OCI-LY1 (cell line): ENCODE data around the gene MEA1.

Experiments
- EZH2 ChIP-seq: fragments of 200-600 bp; sonication (generic), shearing (Covaris generic); IDR thresholded peaks from 2 replicates; pipeline ENCODE4 v1.8.0; 2017; ENCODE audit warnings: borderline replicate concordance, mixed run types, mild to moderate bottlenecking, antibody characterized with exemption, low read length, moderate library complexity, mixed read lengths
- TF ChIP-seq, protein P1 (sequence below): fragments of 200-600 bp; sonication (generic), shearing (Covaris generic); IDR thresholded peaks from 2 replicates; pipeline ENCODE4 v1.5.1; 2017; ENCODE audit warnings: mild to moderate bottlenecking, antibody characterized with exemption, low read length, moderate library complexity, mixed read lengths

DNA sequence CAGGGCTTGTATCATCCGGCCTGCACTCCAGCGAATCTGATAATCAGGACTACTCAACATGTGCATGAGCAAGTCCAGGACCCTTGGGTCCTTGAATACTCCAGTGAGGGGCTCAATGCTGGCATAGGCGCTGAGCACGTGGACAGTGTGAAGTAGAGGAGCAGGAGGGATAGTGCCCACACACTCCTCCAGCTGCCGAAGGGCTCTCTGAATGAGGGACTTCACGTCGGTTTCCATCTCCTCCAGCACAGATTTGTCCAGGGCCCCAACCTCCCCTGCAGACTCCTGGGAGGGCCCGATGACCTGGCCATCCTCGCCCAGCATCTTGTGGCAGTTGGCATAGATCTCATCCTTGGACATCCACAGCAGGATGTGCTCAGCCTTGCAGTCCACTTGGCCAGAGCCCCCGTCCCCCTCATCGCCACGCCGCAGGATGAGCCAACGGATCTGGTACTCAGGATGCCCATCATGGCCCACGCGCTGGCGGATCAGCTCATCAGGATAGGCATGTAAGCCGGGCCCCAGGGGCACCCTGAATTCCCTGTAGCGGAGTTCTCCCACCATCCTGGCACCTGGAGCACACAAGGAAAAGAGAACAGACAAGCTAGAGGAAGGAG is 38.6 kb upstream of the MEA1 start:
- TF ChIP-seq, protein P1, sequence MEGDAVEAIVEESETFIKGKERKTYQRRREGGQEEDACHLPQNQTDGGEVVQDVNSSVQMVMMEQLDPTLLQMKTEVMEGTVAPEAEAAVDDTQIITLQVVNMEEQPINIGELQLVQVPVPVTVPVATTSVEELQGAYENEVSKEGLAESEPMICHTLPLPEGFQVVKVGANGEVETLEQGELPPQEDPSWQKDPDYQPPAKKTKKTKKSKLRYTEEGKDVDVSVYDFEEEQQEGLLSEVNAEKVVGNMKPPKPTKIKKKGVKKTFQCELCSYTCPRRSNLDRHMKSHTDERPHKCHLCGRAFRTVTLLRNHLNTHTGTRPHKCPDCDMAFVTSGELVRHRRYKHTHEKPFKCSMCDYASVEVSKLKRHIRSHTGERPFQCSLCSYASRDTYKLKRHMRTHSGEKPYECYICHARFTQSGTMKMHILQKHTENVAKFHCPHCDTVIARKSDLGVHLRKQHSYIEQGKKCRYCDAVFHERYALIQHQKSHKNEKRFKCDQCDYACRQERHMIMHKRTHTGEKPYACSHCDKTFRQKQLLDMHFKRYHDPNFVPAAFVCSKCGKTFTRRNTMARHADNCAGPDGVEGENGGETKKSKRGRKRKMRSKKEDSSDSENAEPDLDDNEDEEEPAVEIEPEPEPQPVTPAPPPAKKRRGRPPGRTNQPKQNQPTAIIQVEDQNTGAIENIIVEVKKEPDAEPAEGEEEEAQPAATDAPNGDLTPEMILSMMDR: no peak
- no peak for TF ChIP-seq EZH2
